GM12878 (cell line): ENCODE measurements around the gene RBM44. TPM values are rescaled to one million over a fixed set of nuclear protein-coding genes. Genes with fewer than 3 reads are reported as not detected.

Source experiments
- ATAC-seq: fragments of 200-7000 bp; cut with Tn5 transposase; 3 replicates; pipeline ENCODE4 v1.9.1; 2020; ENCODE audit warnings: mild to moderate bottlenecking, moderate library complexity
- BruUV-seq: library from RNA; stranded (reverse); fragments of 400-500 nt; replicated peaks from 2 replicates; lab custom pipeline; 2021; lab: Mats Ljungman, UMichigan
- CTCF ChIA-PET: fragments of 300-600 bp; sonication (Branson Sonifier 250); formaldehyde crosslinking; extraction: SDS; loops from one replicate; lab custom pipeline; 2021; ENCODE audit warnings: inconsistent platforms; lab: Yijun Ruan, JAX
- POLR2A ChIA-PET: fragments of 350-600 bp; formaldehyde crosslinking; extraction: SDS; loops from one replicate; lab custom pipeline; 2021; ENCODE audit warnings: inconsistent platforms; lab: Charles Lee
- RAD21 ChIA-PET: fragments of 300-600 bp; sonication (Branson Sonifier 250); formaldehyde crosslinking; loops from one replicate; lab custom pipeline; 2023; ENCODE audit warnings: antibody characterized with exemption; ENCODE audit not compliant: unreplicated experiment; lab: Charles Lee
- SMC1A ChIA-PET: fragments of 300-600 bp; sonication (Branson Sonifier 250); formaldehyde crosslinking; loops from one replicate; lab custom pipeline; 2023; ENCODE audit not compliant: unreplicated experiment, uncharacterized antibody; lab: Charles Lee
- DNase-seq: peaks from one replicate; pipeline ENCODE4 v3.0.0-alpha.2; 2011; ENCODE audit warnings: low read depth, low spot score
- FAIRE-seq: peaks from 3 replicates; lab custom pipeline; 2011; peaks lifted over from hg19 to GRCh38; lab: Jason Lieb, UNC
- H2AFZ ChIP-seq: 2 replicates; pipeline ENCODE4 v1.6.0; 2011; ENCODE audit warnings: low read depth, low read length, control low read depth; ENCODE audit not compliant: control insufficient read depth
- H3K27ac ChIP-seq: 2 replicates; pipeline ENCODE4 v1.5.1; 2011; ENCODE audit warnings: control low read depth; ENCODE audit not compliant: control insufficient read depth, insufficient read depth
- H3K27me3 ChIP-seq, 2 experiments: replicated peaks in 1 of 2; 2 replicates each; pipeline versions ENCODE4 v1.6.0 to v1.6.1; 2011; ENCODE audit warnings: low read length in 1 of 2; ENCODE audit not compliant: control insufficient read depth in 2 of 2, insufficient read depth in 2 of 2
- H3K36me3 ChIP-seq, 2 experiments: 2 replicates each; pipeline ENCODE4 v1.5.1; 2011; ENCODE audit warnings: low read length in 1 of 2; ENCODE audit not compliant: control insufficient read depth in 2 of 2, insufficient read depth in 2 of 2
- H3K4me1 ChIP-seq: 2 replicates; pipeline ENCODE4 v1.6.1; 2011; ENCODE audit warnings: mild to moderate bottlenecking, low read length, moderate library complexity, mixed read lengths; ENCODE audit not compliant: control insufficient read depth, insufficient read depth
- H3K4me2 ChIP-seq: 2 replicates; pipeline ENCODE4 v1.6.0; 2011; ENCODE audit warnings: control low read depth; ENCODE audit not compliant: control insufficient read depth, insufficient read depth
- H3K4me3 ChIP-seq: fragments of 200-600 bp; sonication (generic); 2 replicates; pipeline ENCODE4 v1.5.1; 2016
- H3K79me2 ChIP-seq: 2 replicates; pipeline ENCODE4 v1.6.0; 2011; ENCODE audit warnings: low read length; ENCODE audit not compliant: control insufficient read depth, insufficient read depth
- H3K9ac ChIP-seq: 2 replicates; pipeline ENCODE4 v1.8.0; 2011; ENCODE audit warnings: low read length, control low read depth, mixed read lengths; ENCODE audit not compliant: control insufficient read depth, insufficient read depth
- H3K9me3 ChIP-seq: replicated peaks from 3 replicates; pipeline ENCODE4 v1.5.1; 2011; ENCODE audit warnings: mild to moderate bottlenecking, low read length; ENCODE audit not compliant: control insufficient read depth, insufficient read depth
- H4K20me1 ChIP-seq: 2 replicates; pipeline ENCODE4 v1.6.0; 2011; ENCODE audit not compliant: control insufficient read depth, insufficient read depth
- BHLHE40 ChIP-seq, 2 experiments: fragments of 450-650 bp in 1 of 2; IDR thresholded peaks; 2 replicates each; pipeline ENCODE4 v1.6.1; 2011 to 2017; ENCODE audit warnings: low read depth in 2 of 2, borderline replicate concordance in 1 of 2, improper control_type of control experiment in 1 of 2, low read length in 1 of 2, mild to moderate bottlenecking in 1 of 2
- CEBPB ChIP-seq, 2 experiments: fragments of 150-350 bp in 1 of 2; IDR thresholded peaks; 2 replicates each; pipeline ENCODE4 v1.6.1; 2012 to 2014; ENCODE audit warnings: low read depth in 2 of 2, low read length in 2 of 2, borderline replicate concordance in 1 of 2, inconsistent platforms in 1 of 2
- CHD1 ChIP-seq: IDR thresholded peaks from 2 replicates; pipeline ENCODE4 v1.6.1; 2012; ENCODE audit warnings: low read depth, low read length, improper control_type of control experiment
- CHD4 ChIP-seq: fragments of 200-600 bp; sonication (generic); IDR thresholded peaks from 2 replicates; pipeline ENCODE4 v1.6.1; 2016; ENCODE audit warnings: mild to moderate bottlenecking
- CREM ChIP-seq: IDR thresholded peaks from 2 replicates; pipeline ENCODE4 v1.6.1; 2014; ENCODE audit warnings: antibody characterized with exemption, low read depth
- FOS ChIP-seq: IDR thresholded peaks from 3 replicates; pipeline ENCODE4 v1.6.1; 2011; ENCODE audit warnings: borderline replicate concordance; ENCODE audit not compliant: insufficient read length; ENCODE audit errors: extremely low read depth
- IRF4 ChIP-seq: IDR thresholded peaks from 2 replicates; pipeline ENCODE4 v1.6.1; 2011; ENCODE audit warnings: low read depth, low read length
- KDM1A ChIP-seq: fragments of 200-600 bp; sonication (generic); IDR thresholded peaks from 2 replicates; pipeline ENCODE4 v1.6.1; 2016; ENCODE audit warnings: borderline replicate concordance
- NFYB ChIP-seq: IDR thresholded peaks from 2 replicates; pipeline ENCODE4 v1.6.1; 2011; ENCODE audit warnings: low read depth, mild to moderate bottlenecking, low read length, improper control_type of control experiment, moderate library complexity; ENCODE audit not compliant: insufficient read depth
- POLR2A ChIP-seq: IDR thresholded peaks from 2 replicates; pipeline ENCODE4 v1.6.1; 2011; ENCODE audit warnings: low read depth, mild to moderate bottlenecking, low read length
- SMAD1 ChIP-seq: fragments of 450-650 bp; IDR thresholded peaks from 2 replicates; pipeline ENCODE4 v1.6.1; 2018; ENCODE audit warnings: mild to moderate bottlenecking, low read depth; ENCODE audit not compliant: partially characterized antibody
- WRNIP1 ChIP-seq: IDR thresholded peaks from 2 replicates; pipeline ENCODE4 v1.6.1; 2011; ENCODE audit warnings: low read depth, low read length, improper control_type of control experiment, borderline replicate concordance
- YBX1 ChIP-seq: fragments of 450-650 bp; IDR thresholded peaks from 2 replicates; pipeline ENCODE4 v1.6.1; 2016; ENCODE audit warnings: antibody characterized with exemption
- WGBS: methylation state at CpG from one replicate; pipeline ENCODE4 v1.1.6; 2016; ENCODE audit warnings: low lambda C conversion rate; ENCODE audit not compliant: insufficient replicate concordance, insufficient coverage; ENCODE audit errors: missing lambda C conversion rate; 5-methylcytosine and 5-hydroxymethylcytosine counted together
- in situ Hi-C: fragments of 300-500 bp; cut with MboI; formaldehyde crosslinking; loops from 9 replicates; pipeline ENCODE4 v1.14.3; 2018; ENCODE audit warnings: mixed read lengths
- intact Hi-C: fragments of 100-400 bp; cut with micrococcal nuclease; formaldehyde crosslinking; loops from one replicate; pipeline ENCODE4 v1.14.2; 2022; ENCODE audit not compliant: unreplicated experiment
- polyA plus RNA-seq, 11 experiments: library from polyadenylated mRNA; depleted of rRNA in 4 of 11; unstranded in 6 of 11; stranded (reverse) in 5 of 11; fragments of >200 nt; fragmentation: Nextera tagmentation in 4 of 11; fragmentation: Illumina TruSeq in 1 of 11; extraction: Ambion mirVana in 4 of 11; extraction: Trizol in 1 of 11; gene quantifications; 1 replicate in 1 of 11; 2 replicates in 10 of 11; pipeline versions ENCODE4 v1.2.1 to v1.2.3, GENCODE V29; 2011 to 2016; ENCODE audit warnings: inconsistent platforms in 2 of 11, missing spikeins in 2 of 11, low read depth in 1 of 11
- total RNA-seq, 4 experiments: library from RNA; depleted of rRNA in 3 of 4; stranded (reverse); fragments of >200 nt in 3 of 4; fragmentation: Illumina TruSeq in 1 of 4; extraction: Trizol in 1 of 4; gene quantifications; 2 replicates each; pipeline versions ENCODE4 v1.2.1 to v1.2.3, GENCODE V29; 2013 to 2021
- TF ChIP-seq, protein P1 (sequence below): IDR thresholded peaks from 2 replicates; pipeline ENCODE4 v1.6.1; 2011; ENCODE audit warnings: low read depth, low read length, improper control_type of control experiment, borderline replicate concordance
- TF ChIP-seq, protein P2 (sequence below): fragments of 450-650 bp; IDR thresholded peaks from 2 replicates; pipeline ENCODE4 v1.6.1; 2016; ENCODE audit warnings: mild to moderate bottlenecking
- TF ChIP-seq, protein P3 (sequence below), 3 experiments: IDR thresholded peaks in 2 of 3; conservative IDR thresholded peaks in 1 of 3; 2 replicates each; pipeline ENCODE4 v1.5.1; 2011; ENCODE audit warnings: low read depth in 3 of 3, low read length in 3 of 3, mild to moderate bottlenecking in 3 of 3, control low read depth in 2 of 3, moderate library complexity in 2 of 3, inconsistent platforms in 1 of 3, mixed read lengths in 1 of 3; ENCODE audit not compliant: control insufficient read depth in 2 of 3, insufficient read depth in 1 of 3; ENCODE audit errors: extremely low read depth in 1 of 3

The RBM44 gene
- total and polyA plus RNA-seq, 10 of the 15 experiments (the other 5 are each of a cell fraction or from before 2014, with no cell fraction given) = 0.14 to 1.4 (median 0.62) TPM; not detected in 1

DNA sequence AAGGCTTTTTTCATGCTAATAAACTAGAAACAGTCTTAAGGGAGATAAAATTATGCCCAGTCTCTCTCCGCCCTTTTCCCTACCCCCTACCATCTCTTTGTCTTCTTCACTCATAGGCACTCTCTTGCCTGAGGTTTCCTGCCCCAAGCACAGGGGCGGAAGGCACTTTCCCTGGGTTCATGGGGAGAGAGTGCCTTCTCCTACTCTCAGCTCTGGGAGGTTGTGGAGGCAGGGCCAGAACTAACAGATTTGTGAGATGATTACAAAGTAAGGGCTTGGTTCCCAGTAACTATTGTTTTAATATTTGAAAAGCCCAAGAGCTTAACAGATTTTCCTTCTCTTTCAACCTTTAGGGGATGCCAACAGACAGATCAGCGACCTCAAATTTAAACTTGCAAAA, 26.1 kb upstream of the RBM44 start:
- RAD21 ChIA-PET = no interaction called here
- H3K4me2 ChIP-seq = no peak overlapping the region
- intact Hi-C loops = no loop called here
- in situ Hi-C loops = no loop called here
- CTCF ChIA-PET = interaction anchor here (1.8 to 3.1 kb wide), 3 partner anchors 13 to 99 kb away, joined by 4 to 34 read pairs (median 10); no protein-coding TSS in a partner anchor
- H3K9ac ChIP-seq = no peak overlapping the region
- POLR2A ChIA-PET = no interaction called here
- H3K79me2 ChIP-seq = no peaks in the 10 kb centered on the region
- peaks cover 3 to 12% of the 10 kb centered on the region in 2 experiments for H3K36me3 ChIP-seq
- ATAC-seq (no peak), FAIRE-seq (no peak), DNase-seq (no peak)
- H3K4me3 ChIP-seq = no peak overlapping the region
- H4K20me1 ChIP-seq = no peaks in the 10 kb centered on the region
- no peak overlapping the region for H2AFZ ChIP-seq
- no peak overlapping the region for H3K27ac ChIP-seq
- BruUV-seq = no TSS peak
- SMC1A ChIA-PET = interaction anchor here (2.4 kb wide), 1 partner anchor 11 kb away, joined by 6 read pairs; no protein-coding TSS in a partner anchor
- H3K9me3 ChIP-seq = no peaks in the 10 kb centered on the region
- TF ChIP-seq CHD4 (no peak), YBX1 (no peak), CEBPB (IDR thresholded peaks at IDR 0.05; ENCODE audit: borderline replicate concordance in 1 of 2, low read depth in 2 of 2, low read length in 2 of 2) (no peak), CHD1 (no peak), KDM1A (no peak), IRF4 (no peak), WRNIP1 (no peak), CREM (no peak), BHLHE40 (IDR thresholded peaks at IDR 0.05; ENCODE audit: borderline replicate concordance in 1 of 2, low read depth in 2 of 2, low read length in 1 of 2) (no peak), NFYB (no peak), FOS (no peak), POLR2A (no peak), SMAD1 (no peak)
- TF ChIP-seq, protein P1, sequence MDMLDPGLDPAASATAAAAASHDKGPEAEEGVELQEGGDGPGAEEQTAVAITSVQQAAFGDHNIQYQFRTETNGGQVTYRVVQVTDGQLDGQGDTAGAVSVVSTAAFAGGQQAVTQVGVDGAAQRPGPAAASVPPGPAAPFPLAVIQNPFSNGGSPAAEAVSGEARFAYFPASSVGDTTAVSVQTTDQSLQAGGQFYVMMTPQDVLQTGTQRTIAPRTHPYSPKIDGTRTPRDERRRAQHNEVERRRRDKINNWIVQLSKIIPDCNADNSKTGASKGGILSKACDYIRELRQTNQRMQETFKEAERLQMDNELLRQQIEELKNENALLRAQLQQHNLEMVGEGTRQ = no peak
- TF ChIP-seq, protein P2, sequence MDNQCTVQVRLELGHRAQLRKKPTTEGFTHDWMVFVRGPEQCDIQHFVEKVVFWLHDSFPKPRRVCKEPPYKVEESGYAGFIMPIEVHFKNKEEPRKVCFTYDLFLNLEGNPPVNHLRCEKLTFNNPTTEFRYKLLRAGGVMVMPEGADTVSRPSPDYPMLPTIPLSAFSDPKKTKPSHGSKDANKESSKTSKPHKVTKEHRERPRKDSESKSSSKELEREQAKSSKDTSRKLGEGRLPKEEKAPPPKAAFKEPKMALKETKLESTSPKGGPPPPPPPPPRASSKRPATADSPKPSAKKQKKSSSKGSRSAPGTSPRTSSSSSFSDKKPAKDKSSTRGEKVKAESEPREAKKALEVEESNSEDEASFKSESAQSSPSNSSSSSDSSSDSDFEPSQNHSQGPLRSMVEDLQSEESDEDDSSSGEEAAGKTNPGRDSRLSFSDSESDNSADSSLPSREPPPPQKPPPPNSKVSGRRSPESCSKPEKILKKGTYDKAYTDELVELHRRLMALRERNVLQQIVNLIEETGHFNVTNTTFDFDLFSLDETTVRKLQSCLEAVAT = no peak
- TF ChIP-seq, protein P3, sequence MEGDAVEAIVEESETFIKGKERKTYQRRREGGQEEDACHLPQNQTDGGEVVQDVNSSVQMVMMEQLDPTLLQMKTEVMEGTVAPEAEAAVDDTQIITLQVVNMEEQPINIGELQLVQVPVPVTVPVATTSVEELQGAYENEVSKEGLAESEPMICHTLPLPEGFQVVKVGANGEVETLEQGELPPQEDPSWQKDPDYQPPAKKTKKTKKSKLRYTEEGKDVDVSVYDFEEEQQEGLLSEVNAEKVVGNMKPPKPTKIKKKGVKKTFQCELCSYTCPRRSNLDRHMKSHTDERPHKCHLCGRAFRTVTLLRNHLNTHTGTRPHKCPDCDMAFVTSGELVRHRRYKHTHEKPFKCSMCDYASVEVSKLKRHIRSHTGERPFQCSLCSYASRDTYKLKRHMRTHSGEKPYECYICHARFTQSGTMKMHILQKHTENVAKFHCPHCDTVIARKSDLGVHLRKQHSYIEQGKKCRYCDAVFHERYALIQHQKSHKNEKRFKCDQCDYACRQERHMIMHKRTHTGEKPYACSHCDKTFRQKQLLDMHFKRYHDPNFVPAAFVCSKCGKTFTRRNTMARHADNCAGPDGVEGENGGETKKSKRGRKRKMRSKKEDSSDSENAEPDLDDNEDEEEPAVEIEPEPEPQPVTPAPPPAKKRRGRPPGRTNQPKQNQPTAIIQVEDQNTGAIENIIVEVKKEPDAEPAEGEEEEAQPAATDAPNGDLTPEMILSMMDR (IDR thresholded peaks at IDR 0.05 in 2 of 3, conservative IDR thresholded peaks at IDR 0.05 in 1 of 3; ENCODE audit: control insufficient read depth in 2 of 3, extremely low read depth in 1 of 3, insufficient read depth in 1 of 3, low read depth in 3 of 3, low read length in 3 of 3) = no peak
- 98% methylated on average over 3 of the region's 3 CpGs for WGBS
- H3K4me1 ChIP-seq = no peaks in the 10 kb centered on the region
- H3K27me3 ChIP-seq = no peaks in the 10 kb centered on the region
